CD8-positive, alpha-beta memory T cell (primary cell): ENCODE data around the gene UBE2QL1. TPM values are rescaled to one million over a fixed set of nuclear protein-coding genes. Genes with fewer than 3 reads are reported as not detected.

Experiments
- CTCF ChIA-PET: fragments of 350-600 bp; sonication (Branson Sonifier 250); formaldehyde crosslinking; loops from one replicate; lab custom pipeline; 2021; ENCODE audit warnings: antibody characterized with exemption; lab: Charles Lee
- POLR2A ChIA-PET: fragments of 350-600 bp; sonication (Branson Sonifier 250); formaldehyde crosslinking; loops from one replicate; lab custom pipeline; 2021; ENCODE audit warnings: antibody characterized with exemption; lab: Charles Lee
- DNase-seq, 5 donors: peaks; one replicate each; pipeline versions ENCODE4 v3.0.0 to v3.0.0-alpha.2; 2020 to 2022; ENCODE audit warnings: mixed read lengths in 1 of 5
- H3K27ac ChIP-seq: one replicate; pipeline ENCODE4 v1.7.0; 2013; ENCODE audit warnings: low read depth, mild to moderate bottlenecking, low read length, moderate library complexity
- H3K27me3 ChIP-seq: 2 replicates; pipeline ENCODE4 v1.7.0; 2013; ENCODE audit warnings: low read length, mild to moderate bottlenecking; ENCODE audit not compliant: insufficient read depth, poor library complexity, severe bottlenecking
- H3K36me3 ChIP-seq: 2 replicates; pipeline ENCODE4 v1.7.0; 2013; ENCODE audit warnings: mild to moderate bottlenecking, low read length, moderate library complexity; ENCODE audit not compliant: insufficient read depth
- H3K4me1 ChIP-seq: 2 replicates; pipeline ENCODE4 v1.7.0; 2013; ENCODE audit warnings: mild to moderate bottlenecking, low read length, moderate library complexity; ENCODE audit not compliant: insufficient read depth
- H3K4me3 ChIP-seq: 2 replicates; pipeline ENCODE4 v1.7.0; 2013; ENCODE audit warnings: mild to moderate bottlenecking, low read length
- H3K9me3 ChIP-seq: 2 replicates; pipeline ENCODE4 v1.7.0; 2013; ENCODE audit warnings: mild to moderate bottlenecking, low read length
- H3K27ac Mint-ChIP-seq, 8 donors: one replicate each; pipeline ENCODE4 v1.8.0; 2020 to 2021; ENCODE audit warnings: mixed read lengths in 8 of 8, mild to moderate bottlenecking in 6 of 8, inconsistent platforms in 3 of 8, moderate library complexity in 3 of 8
- H3K27me3 Mint-ChIP-seq, 2 donors: one replicate each; pipeline ENCODE4 v1.8.0; 2020 to 2021; ENCODE audit warnings: mixed read lengths in 2 of 2, mild to moderate bottlenecking in 1 of 2, moderate library complexity in 1 of 2
- H3K36me3 Mint-ChIP-seq, 3 donors: one replicate each; pipeline ENCODE4 v1.8.0; 2020 to 2021; ENCODE audit warnings: mixed read lengths in 3 of 3, inconsistent platforms in 1 of 3, mild to moderate bottlenecking in 1 of 3
- H3K4me1 Mint-ChIP-seq, 3 donors: one replicate each; pipeline ENCODE4 v1.8.0; 2020 to 2021; ENCODE audit warnings: mixed read lengths in 3 of 3, inconsistent platforms in 1 of 3, mild to moderate bottlenecking in 1 of 3
- H3K4me3 Mint-ChIP-seq, 7 donors: one replicate each; pipeline ENCODE4 v1.8.0; 2020 to 2021; ENCODE audit warnings: mixed read lengths in 7 of 7, mild to moderate bottlenecking in 6 of 7, moderate library complexity in 4 of 7, inconsistent platforms in 2 of 7
- H3K9me3 Mint-ChIP-seq, 5 donors: one replicate each; pipeline ENCODE4 v1.8.0; 2020 to 2022; ENCODE audit warnings: mixed read lengths in 5 of 5, mild to moderate bottlenecking in 3 of 5, moderate library complexity in 2 of 5, inconsistent platforms in 1 of 5
- polyA plus RNA-seq: library from polyadenylated mRNA; unstranded; fragments of 300-500 nt; fragmentation: Illumina TruSeq; gene quantifications from one replicate; pipeline ENCODE4 v1.2.3, GENCODE V29; 2021
- total RNA-seq, 2 experiments: library from RNA; stranded (reverse); gene quantifications; one replicate each; pipeline ENCODE4 v1.2.3, GENCODE V29; 2021

The UBE2QL1 gene
- total and polyA plus RNA-seq, 3 experiments from 2014 or later, result not detected

DNA sequence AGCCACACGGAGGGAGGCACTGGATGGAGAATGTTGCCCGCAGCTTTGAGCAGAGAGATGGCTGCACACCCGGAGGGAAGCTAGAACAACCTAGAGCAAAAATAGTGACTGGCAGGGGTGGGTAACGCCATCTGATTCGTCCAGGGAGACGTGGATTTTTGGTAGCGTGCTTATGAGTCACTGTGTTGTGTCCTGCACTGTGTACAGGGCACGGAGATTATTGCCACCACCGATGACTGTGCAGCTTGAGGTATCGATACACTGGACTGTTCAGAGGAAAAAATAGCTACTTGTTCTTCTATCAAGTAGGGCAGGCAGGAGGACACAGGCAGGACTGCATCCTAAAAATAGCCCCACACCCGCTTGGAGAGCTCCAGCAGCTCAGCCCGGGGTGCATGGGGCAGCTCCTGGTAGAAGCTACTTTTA, 6.0 kb downstream of the UBE2QL1 start:
- peaks cover 31 to 65% of the 10 kb centered on the region in 2 donors for H3K27me3 Mint-ChIP-seq
- CTCF ChIA-PET, result no interaction called here
- POLR2A ChIA-PET, result no interaction called here

DNA sequence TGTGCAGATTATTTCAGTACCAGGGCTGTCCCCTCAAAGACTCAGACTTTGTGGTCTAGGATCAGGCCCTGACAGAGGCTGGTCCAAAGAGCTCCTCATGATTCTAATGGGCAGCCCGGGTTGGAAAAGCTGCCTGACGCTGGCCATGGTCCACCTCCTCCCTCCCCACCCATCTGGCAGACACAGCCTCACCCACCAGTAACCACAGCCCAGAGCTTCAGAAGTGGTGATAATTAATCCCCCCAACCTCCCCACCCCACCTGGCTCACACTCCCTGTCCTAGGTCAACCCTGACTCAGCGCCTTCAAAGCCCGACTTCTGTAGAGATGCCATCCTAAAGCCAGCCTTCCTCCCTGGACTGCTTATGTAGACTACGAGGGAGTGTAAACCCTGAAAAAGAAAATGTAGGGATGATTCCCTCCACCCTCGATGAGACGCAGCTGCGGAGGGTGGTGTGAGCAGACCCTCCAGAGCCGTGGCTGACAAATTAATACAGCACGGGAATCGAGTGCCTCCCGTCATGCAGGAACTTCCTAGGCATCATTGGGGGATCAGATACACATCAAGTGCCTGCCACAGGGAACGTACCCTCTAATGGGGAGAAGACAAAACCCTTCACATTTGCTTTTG, 7.0 kb downstream of the UBE2QL1 start:
- H3K4me1 ChIP-seq, result no peaks in the 10 kb centered on the region
- H3K4me3 ChIP-seq, result no peak overlapping the region
- H3K27me3 Mint-ChIP-seq, result peaks cover 23 to 55% of the 10 kb centered on the region in 2 donors
- peaks cover 0 to 2% (median 0%) of the 10 kb centered on the region in 5 donors for H3K9me3 Mint-ChIP-seq
- no peaks in the 10 kb centered on the region for H3K9me3 ChIP-seq
- H3K27ac ChIP-seq, result no peak overlapping the region
- H3K4me1 Mint-ChIP-seq, result peaks cover 0 to 2% (median 0%) of the 10 kb centered on the region in 3 donors
- H3K27me3 ChIP-seq, result peaks cover 16% of the 10 kb centered on the region
- no peak for DNase-seq
- ChIA-PET POLR2A (interaction anchor here (0.6 kb wide), 1 partner anchor 145 kb away, joined by 3 read pairs; no protein-coding TSS in a partner anchor), CTCF (no interaction called here)
- no peaks in the 10 kb centered on the region for H3K36me3 Mint-ChIP-seq
- H3K27ac Mint-ChIP-seq, result peak overlapping the region in 1 of 8 donors; percentile 58
- no peaks in the 10 kb centered on the region for H3K36me3 ChIP-seq
- no peak overlapping the region for H3K4me3 Mint-ChIP-seq

More for the DNA sequence above, 6.0 kb downstream of the UBE2QL1 start:
- Mint-ChIP-seq H3K9me3 (peaks cover 0 to 5% (median 0%) of the 10 kb centered on the region in 5 donors), H3K4me3 (no peak overlapping the region), H3K4me1 (peaks cover 3 to 12% (median 10%) of the 10 kb centered on the region in 3 donors), H3K36me3 (no peaks in the 10 kb centered on the region), H3K27ac (no peak overlapping the region)
- Histone ChIP-seq H3K27me3 (peaks cover 18% of the 10 kb centered on the region), H3K27ac (no peak overlapping the region), H3K9me3 (no peaks in the 10 kb centered on the region), H3K4me1 (peaks cover under 1% of the 10 kb centered on the region), H3K4me3 (no peak overlapping the region), H3K36me3 (no peaks in the 10 kb centered on the region)
- no peak for DNase-seq

DNA sequence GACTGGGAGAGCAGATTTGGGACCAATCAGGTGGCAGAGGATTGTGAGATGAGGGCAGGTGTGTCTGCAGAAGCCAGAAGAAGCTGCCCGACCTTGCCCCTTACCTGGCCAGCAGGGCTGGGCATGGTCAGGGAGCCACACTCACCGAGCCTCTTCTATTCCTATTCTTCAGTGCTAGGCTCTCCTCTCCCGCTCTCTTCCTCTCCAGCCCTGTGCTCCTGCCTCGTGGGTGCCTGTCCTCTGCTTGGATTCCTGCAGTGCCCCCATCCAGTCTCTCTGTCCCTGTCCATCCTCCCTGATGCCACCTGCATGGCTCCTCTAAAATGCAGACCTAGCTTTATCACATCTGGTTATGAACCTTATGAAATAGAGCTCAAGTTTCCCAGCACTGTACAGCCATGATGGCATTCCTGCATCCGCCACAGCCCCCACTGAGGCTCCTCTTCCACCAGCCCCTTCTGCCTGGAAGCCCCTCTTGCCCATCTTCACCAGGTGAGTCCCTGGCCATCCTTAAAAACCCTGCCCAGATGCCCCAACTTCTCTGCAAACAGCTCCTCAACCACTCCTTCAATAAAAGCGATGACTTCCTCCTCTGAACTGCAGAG, 8.2 kb downstream of the UBE2QL1 start:
- Mint-ChIP-seq H3K27ac (peak overlapping the region in 1 of 8 donors; percentile 39), H3K4me1 (no peaks in the 10 kb centered on the region), H3K9me3 (no peaks in the 10 kb centered on the region), H3K27me3 (peaks cover 14 to 43% of the 10 kb centered on the region in 2 donors), H3K36me3 (no peaks in the 10 kb centered on the region), H3K4me3 (no peak overlapping the region)
- Histone ChIP-seq H3K27ac (no peak overlapping the region), H3K4me3 (no peak overlapping the region), H3K36me3 (no peaks in the 10 kb centered on the region), H3K9me3 (no peaks in the 10 kb centered on the region), H3K27me3 (peaks cover 13% of the 10 kb centered on the region), H3K4me1 (no peaks in the 10 kb centered on the region)
- CTCF ChIA-PET, result no interaction called here
- DNase-seq, result no peak
- POLR2A ChIA-PET, result no interaction called here

DNA sequence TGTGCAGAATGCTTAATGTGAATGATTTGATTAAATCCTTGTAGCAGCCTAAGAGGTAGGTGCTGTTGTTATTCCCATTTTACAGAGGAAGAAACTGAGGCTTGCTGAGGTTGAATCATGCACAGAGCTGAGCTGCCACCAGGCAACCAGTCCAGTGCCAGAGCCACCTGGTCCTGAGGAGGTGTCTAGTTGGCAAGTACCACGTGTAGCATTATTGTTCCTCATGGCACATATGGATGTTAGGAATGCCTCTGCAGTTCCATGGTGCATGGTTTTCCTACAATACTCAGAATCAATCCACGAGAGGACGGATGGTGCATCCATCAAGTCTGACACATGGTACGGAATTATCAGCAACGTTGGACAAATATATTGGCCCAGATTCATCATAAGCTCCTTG, 8.9 kb downstream of the UBE2QL1 start:
- H3K9me3 ChIP-seq, result no peaks in the 10 kb centered on the region
- no peaks in the 10 kb centered on the region for H3K36me3 Mint-ChIP-seq
- H3K9me3 Mint-ChIP-seq, result no peaks in the 10 kb centered on the region
- no peak overlapping the region for H3K4me3 ChIP-seq
- no peaks in the 10 kb centered on the region for H3K4me1 ChIP-seq
- ChIA-PET POLR2A (no interaction called here), CTCF (no interaction called here)
- H3K4me1 Mint-ChIP-seq, result no peaks in the 10 kb centered on the region
- H3K27ac Mint-ChIP-seq, result no peak overlapping the region
- peaks cover 13 to 42% of the 10 kb centered on the region in 2 donors for H3K27me3 Mint-ChIP-seq
- peaks cover 11% of the 10 kb centered on the region for H3K27me3 ChIP-seq
- H3K36me3 ChIP-seq, result no peaks in the 10 kb centered on the region
- DNase-seq, result no peak
- H3K4me3 Mint-ChIP-seq, result no peak overlapping the region
- H3K27ac ChIP-seq, result no peak overlapping the region

DNA sequence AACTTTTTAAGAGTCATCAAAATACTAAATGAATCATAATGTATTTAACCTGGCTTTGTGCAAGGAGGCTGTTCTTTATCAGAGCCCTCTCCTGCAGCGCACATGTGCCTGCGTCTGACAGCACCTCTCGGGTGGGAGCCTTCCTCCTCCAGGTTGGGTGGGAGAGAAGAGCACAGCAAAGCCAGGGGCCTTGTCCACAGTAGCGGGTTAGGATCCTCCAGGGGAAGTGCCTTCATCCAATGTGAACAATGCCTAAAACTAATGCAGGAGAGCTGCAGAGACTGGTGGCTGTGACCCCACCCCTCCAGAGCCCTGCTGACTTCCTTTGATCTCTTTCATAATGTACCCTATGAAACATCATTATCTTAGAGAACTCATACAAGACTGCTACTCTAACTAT, 10.2 kb downstream of the UBE2QL1 start:
- H3K36me3 Mint-ChIP-seq, result no peaks in the 10 kb centered on the region
- H3K9me3 Mint-ChIP-seq, result no peaks in the 10 kb centered on the region
- no peak overlapping the region for H3K4me3 Mint-ChIP-seq
- Histone ChIP-seq H3K27me3 (peaks cover 3% of the 10 kb centered on the region), H3K9me3 (no peaks in the 10 kb centered on the region), H3K27ac (no peak overlapping the region), H3K36me3 (no peaks in the 10 kb centered on the region), H3K4me1 (no peaks in the 10 kb centered on the region), H3K4me3 (no peak overlapping the region)
- no peaks in the 10 kb centered on the region for H3K4me1 Mint-ChIP-seq
- H3K27ac Mint-ChIP-seq, result no peak overlapping the region
- CTCF ChIA-PET, result interaction anchor here (0.6 kb wide), 1 partner anchor 71 kb away, joined by 3 read pairs; no protein-coding TSS in a partner anchor
- POLR2A ChIA-PET, result no interaction called here
- no peak for DNase-seq
- H3K27me3 Mint-ChIP-seq, result peaks cover 13 to 42% of the 10 kb centered on the region in 2 donors

DNA sequence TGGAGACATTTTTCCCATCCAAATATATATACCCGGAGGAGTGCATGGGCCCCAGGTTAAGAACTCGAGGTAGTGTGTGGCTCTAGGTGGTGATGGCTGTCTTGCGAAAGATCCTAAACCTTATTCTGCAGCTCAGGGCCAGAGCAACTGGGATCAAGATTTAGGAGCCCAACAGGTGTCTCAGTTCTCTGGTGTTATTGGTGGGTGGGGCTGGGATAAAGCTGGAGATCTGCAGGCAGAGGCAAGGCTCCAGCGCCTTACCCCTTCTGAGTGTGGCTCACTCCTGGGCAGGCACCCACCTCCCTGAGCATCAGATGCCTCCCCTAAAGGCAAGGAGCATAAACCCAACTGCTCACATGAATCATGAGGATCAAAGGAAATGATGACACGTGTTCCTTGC, 11.2 kb downstream of the UBE2QL1 start:
- CTCF ChIA-PET, result no interaction called here
- Mint-ChIP-seq H3K36me3 (no peaks in the 10 kb centered on the region), H3K9me3 (no peaks in the 10 kb centered on the region), H3K4me3 (no peak overlapping the region), H3K27me3 (peaks cover 8 to 33% of the 10 kb centered on the region in 2 donors), H3K27ac (no peak overlapping the region), H3K4me1 (no peaks in the 10 kb centered on the region)
- DNase-seq, result no peak
- POLR2A ChIA-PET, result no interaction called here
- no peaks in the 10 kb centered on the region for H3K4me1 ChIP-seq
- H3K4me3 ChIP-seq, result no peak overlapping the region
- H3K36me3 ChIP-seq, result no peaks in the 10 kb centered on the region
- peaks cover 3% of the 10 kb centered on the region for H3K27me3 ChIP-seq
- no peaks in the 10 kb centered on the region for H3K9me3 ChIP-seq
- no peak overlapping the region for H3K27ac ChIP-seq

DNA sequence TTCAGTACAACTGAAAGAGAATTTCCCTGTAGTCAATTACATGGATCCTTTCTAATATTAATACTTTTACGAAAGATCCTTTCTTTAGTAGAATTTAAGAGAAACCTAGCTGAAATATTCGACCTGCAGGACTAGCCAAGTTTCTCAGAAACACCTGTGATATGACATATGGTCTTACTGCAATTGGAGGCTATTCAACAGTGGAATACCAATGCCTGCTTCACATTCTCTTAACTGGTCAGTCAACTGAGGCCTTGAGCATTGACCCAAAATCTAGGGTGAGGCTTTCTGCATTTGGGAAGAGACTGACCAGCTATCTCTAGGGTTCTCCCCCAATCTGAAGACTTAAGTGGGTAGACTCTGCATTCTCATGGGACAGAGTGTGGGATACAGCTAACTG, 12.3 kb downstream of the UBE2QL1 start:
- no peak overlapping the region for H3K27ac ChIP-seq
- no peaks in the 10 kb centered on the region for H3K9me3 ChIP-seq
- Mint-ChIP-seq H3K4me3 (no peak overlapping the region), H3K36me3 (no peaks in the 10 kb centered on the region), H3K27ac (no peak overlapping the region), H3K27me3 (peaks cover 8 to 22% of the 10 kb centered on the region in 2 donors), H3K4me1 (no peaks in the 10 kb centered on the region), H3K9me3 (no peaks in the 10 kb centered on the region)
- no peaks in the 10 kb centered on the region for H3K36me3 ChIP-seq
- DNase-seq, result no peak
- ChIA-PET POLR2A (no interaction called here), CTCF (no interaction called here)
- no peak overlapping the region for H3K4me3 ChIP-seq
- H3K27me3 ChIP-seq, result peaks cover 3% of the 10 kb centered on the region
- H3K4me1 ChIP-seq, result no peaks in the 10 kb centered on the region

DNA sequence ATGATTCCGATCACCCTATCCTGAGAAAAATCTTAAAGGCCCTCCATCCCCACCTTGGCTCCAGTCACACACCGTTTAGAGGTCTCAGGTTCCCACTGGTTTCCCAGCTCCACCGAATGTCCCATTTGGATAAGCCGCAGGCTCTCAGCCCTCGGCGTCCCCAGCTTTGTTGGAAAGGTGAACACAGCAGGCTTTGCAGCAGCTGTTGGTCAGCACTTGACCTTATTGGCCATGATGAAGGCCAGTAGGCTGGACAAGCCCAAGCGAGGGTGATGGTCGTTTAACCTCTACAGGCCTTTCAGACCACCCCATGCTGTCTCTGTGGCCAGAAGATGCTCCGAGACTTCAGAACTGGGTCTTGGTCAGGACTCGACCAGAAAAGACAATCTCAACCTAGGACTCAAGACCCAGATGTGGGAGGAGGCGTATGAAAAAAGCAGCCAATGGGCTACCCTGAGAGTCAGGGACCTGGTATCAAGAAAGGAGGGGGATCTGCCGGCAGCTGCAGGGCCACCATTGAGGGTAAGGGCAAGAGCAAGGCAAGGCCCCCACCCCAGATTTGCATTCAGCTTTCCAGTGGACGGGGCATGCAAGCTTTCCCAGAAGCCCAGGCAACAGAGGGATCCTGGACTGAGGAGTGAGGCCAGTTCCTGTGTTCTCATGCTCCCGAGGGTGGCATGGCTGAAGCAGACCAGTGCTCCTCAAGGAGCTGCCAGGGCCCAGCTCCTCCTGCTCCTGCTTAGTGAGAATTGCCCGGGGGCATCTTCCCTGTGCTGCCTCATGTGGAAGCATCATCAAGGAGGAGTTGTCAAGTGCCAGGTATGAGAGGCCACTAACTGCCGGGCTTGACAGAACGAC, 13.4 kb downstream of the UBE2QL1 start:
- Histone ChIP-seq H3K9me3 (no peaks in the 10 kb centered on the region), H3K27ac (no peak overlapping the region), H3K4me1 (no peaks in the 10 kb centered on the region), H3K4me3 (no peak overlapping the region), H3K27me3 (peaks cover 3% of the 10 kb centered on the region), H3K36me3 (no peaks in the 10 kb centered on the region)
- H3K4me1 Mint-ChIP-seq, result no peaks in the 10 kb centered on the region
- H3K4me3 Mint-ChIP-seq, result no peak overlapping the region
- no peaks in the 10 kb centered on the region for H3K9me3 Mint-ChIP-seq
- H3K27ac Mint-ChIP-seq, result no peak overlapping the region
- H3K27me3 Mint-ChIP-seq, result peaks cover 5 to 12% of the 10 kb centered on the region in 2 donors
- POLR2A ChIA-PET, result no interaction called here
- no peak for DNase-seq
- no peaks in the 10 kb centered on the region for H3K36me3 Mint-ChIP-seq
- CTCF ChIA-PET, result no interaction called here
